H1 (cell line): ENCODE data around the gene ELAVL2. TPM values are rescaled to one million over a fixed set of nuclear protein-coding genes. Genes with fewer than 3 reads are reported as not detected.

Source experiments
- CTCF ChIA-PET: fragments of 300-600 bp; sonication (Branson Sonifier 250); formaldehyde crosslinking; loops from one replicate; lab custom pipeline; 2021; ENCODE audit not compliant: partially characterized antibody; lab: Charles Lee
- POLR2A ChIA-PET: fragments of 300-600 bp; sonication (Branson Sonifier 250); formaldehyde crosslinking; loops from one replicate; lab custom pipeline; 2021; ENCODE audit warnings: inconsistent platforms; ENCODE audit not compliant: partially characterized antibody; lab: Charles Lee
- DNase-seq, 2 experiments: peaks; one replicate each; pipeline versions ENCODE4 v3.0.0 to v3.0.0-alpha.2; 2010 to 2022; ENCODE audit warnings: low spot score in 2 of 2, low read depth in 1 of 2, mixed read lengths in 1 of 2
- FAIRE-seq: peaks from 2 replicates; lab custom pipeline; 2011; peaks lifted over from hg19 to GRCh38; lab: Jason Lieb, UNC
- H2AFZ ChIP-seq: 2 replicates; pipeline ENCODE4 v1.8.1; 2012; ENCODE audit warnings: low read length, inconsistent platforms
- H2AK5ac ChIP-seq: 2 replicates; pipeline ENCODE4 v1.6.1; 2013; ENCODE audit warnings: low read depth, low read length
- H2BK120ac ChIP-seq: replicated peaks from 2 replicates; pipeline ENCODE3; 2013; ENCODE audit warnings: low read depth, low read length, inconsistent platforms
- H2BK12ac ChIP-seq: 2 replicates; pipeline ENCODE4 v1.6.1; 2013; ENCODE audit warnings: low read depth, low read length
- H2BK15ac ChIP-seq: 2 replicates; pipeline ENCODE4 v1.6.1; 2013; ENCODE audit warnings: low read length
- H2BK20ac ChIP-seq: 2 replicates; pipeline ENCODE4 v1.6.1; 2013; ENCODE audit warnings: low read length
- H2BK5ac ChIP-seq: 2 replicates; pipeline ENCODE4 v1.6.1; 2013; ENCODE audit warnings: low read depth, low read length
- H3K14ac ChIP-seq: 2 replicates; pipeline ENCODE4 v1.6.1; 2013; ENCODE audit warnings: inconsistent platforms; ENCODE audit not compliant: insufficient read length
- H3K18ac ChIP-seq: 2 replicates; pipeline ENCODE4 v1.6.1; 2013; ENCODE audit warnings: low read length; ENCODE audit errors: extremely low read depth
- H3K23ac ChIP-seq: 2 replicates; pipeline ENCODE4 v1.6.1; 2013; ENCODE audit warnings: inconsistent platforms; ENCODE audit not compliant: insufficient read length
- H3K23me2 ChIP-seq: 2 replicates; pipeline ENCODE4 v1.6.1; 2013; ENCODE audit warnings: low read depth, low read length
- H3K27ac ChIP-seq: 2 replicates; pipeline ENCODE4 v1.6.1; 2011; ENCODE audit warnings: low read depth, low read length, inconsistent platforms
- H3K27me3 ChIP-seq, 4 experiments: replicated peaks in 1 of 4; 1 replicate in 1 of 4; 2 replicates in 3 of 4; pipeline versions ENCODE4 v1.6.1 to v1.8.1; 2011 to 2013; ENCODE audit warnings: low read length in 3 of 4, mild to moderate bottlenecking in 3 of 4, inconsistent platforms in 2 of 4, mixed read lengths in 2 of 4, moderate library complexity in 1 of 4; ENCODE audit not compliant: control insufficient read depth in 3 of 4, insufficient read depth in 3 of 4; ENCODE audit errors: extremely low read depth in 1 of 4
- H3K36me3 ChIP-seq, 4 experiments: 2 replicates each; pipeline versions ENCODE4 v1.6.1 to v1.8.1; 2011 to 2013; ENCODE audit warnings: mild to moderate bottlenecking in 4 of 4, low read length in 3 of 4, moderate library complexity in 2 of 4, control low read depth in 1 of 4, inconsistent platforms in 1 of 4; ENCODE audit not compliant: insufficient read depth in 4 of 4, control insufficient read depth in 2 of 4
- H3K4ac ChIP-seq: replicated peaks from 2 replicates; pipeline ENCODE3; 2013; ENCODE audit warnings: low read length, low read depth, mixed read lengths, inconsistent platforms; ENCODE audit not compliant: insufficient read length
- H3K4me1 ChIP-seq, 4 experiments: replicated peaks in 1 of 4; 1 replicate in 1 of 4; 2 replicates in 3 of 4; pipeline versions ENCODE4 v1.6.1 to v1.8.1; 2011 to 2013; ENCODE audit warnings: low read length in 3 of 4, inconsistent platforms in 2 of 4, mixed read lengths in 1 of 4; ENCODE audit not compliant: insufficient read depth in 4 of 4, control insufficient read depth in 3 of 4
- H3K4me2 ChIP-seq, 2 experiments: 2 replicates each; pipeline versions ENCODE4 v1.6.1 to v1.8.1; 2011 to 2013; ENCODE audit warnings: low read depth in 2 of 2, low read length in 2 of 2, control low read depth in 1 of 2, inconsistent platforms in 1 of 2, mild to moderate bottlenecking in 1 of 2; ENCODE audit not compliant: insufficient read depth in 1 of 2
- H3K4me3 ChIP-seq, 4 experiments: fragments of 200-600, 300-600 bp in 1 of 4; sonication (generic), shearing (Covaris generic), sonication (Bioruptor Twin) in 1 of 4; 2 replicates each; pipeline versions ENCODE4 v1.5.1 to v1.8.1; 2011 to 2016; ENCODE audit warnings: low read length in 4 of 4, low read depth in 3 of 4, control low read depth in 2 of 4, inconsistent platforms in 2 of 4, mild to moderate bottlenecking in 2 of 4, mixed read lengths in 1 of 4, moderate library complexity in 1 of 4; ENCODE audit not compliant: insufficient read depth in 2 of 4; ENCODE audit errors: extremely low read depth in 1 of 4
- H3K56ac ChIP-seq: replicated peaks from 2 replicates; pipeline ENCODE3; 2013; ENCODE audit warnings: low read depth, mild to moderate bottlenecking, mixed read lengths, low read length, inconsistent platforms; ENCODE audit not compliant: insufficient read length
- H3K79me1 ChIP-seq: 2 replicates; pipeline ENCODE4 v1.6.1; 2013; ENCODE audit warnings: low read depth, low read length, control low read depth
- H3K79me2 ChIP-seq, 2 experiments: 2 replicates each; pipeline versions ENCODE4 v1.6.1 to v1.8.1; 2012 to 2013; ENCODE audit warnings: low read length in 2 of 2, mild to moderate bottlenecking in 2 of 2, inconsistent platforms in 1 of 2; ENCODE audit not compliant: insufficient read depth in 2 of 2, control insufficient read depth in 1 of 2
- H3K9ac ChIP-seq, 4 experiments: replicated peaks in 1 of 4; 1 replicate in 1 of 4; 2 replicates in 3 of 4; pipeline versions ENCODE4 v1.6.1 to v1.8.1; 2011 to 2013; ENCODE audit warnings: low read depth in 3 of 4, low read length in 3 of 4, control low read depth in 2 of 4, mild to moderate bottlenecking in 2 of 4, moderate library complexity in 2 of 4, inconsistent platforms in 1 of 4; ENCODE audit errors: extremely low read depth in 1 of 4
- H3K9me3 ChIP-seq, 2 experiments: 2 replicates each; pipeline versions ENCODE4 v1.6.1 to v1.8.1; 2012 to 2013; ENCODE audit warnings: mild to moderate bottlenecking in 2 of 2, moderate library complexity in 2 of 2, control low read depth in 1 of 2, inconsistent platforms in 1 of 2, low read depth in 1 of 2, low read length in 1 of 2, mixed read lengths in 1 of 2; ENCODE audit not compliant: insufficient read depth in 2 of 2
- H4K20me1 ChIP-seq, 2 experiments: replicated peaks in 1 of 2; 2 replicates each; pipeline versions ENCODE3 to v1.8.1; 2011 to 2013; ENCODE audit warnings: inconsistent platforms in 2 of 2, low read length in 2 of 2, mild to moderate bottlenecking in 1 of 2; ENCODE audit not compliant: insufficient read depth in 2 of 2, control insufficient read depth in 1 of 2
- H4K5ac ChIP-seq: 2 replicates; pipeline ENCODE4 v1.6.1; 2013; ENCODE audit warnings: low read length, low read depth, mixed read lengths, inconsistent platforms; ENCODE audit not compliant: insufficient read length
- H4K8ac ChIP-seq: 2 replicates; pipeline ENCODE4 v1.8.0; 2013; ENCODE audit warnings: mild to moderate bottlenecking, moderate library complexity, low read length, inconsistent platforms; ENCODE audit not compliant: insufficient read depth; ENCODE audit errors: extremely low read depth
- H4K91ac ChIP-seq: replicated peaks from 2 replicates; pipeline ENCODE3; 2013; ENCODE audit warnings: low read length, mixed read lengths, inconsistent platforms; ENCODE audit not compliant: insufficient read length
- ATF3 ChIP-seq: IDR thresholded peaks from 2 replicates; pipeline ENCODE4 v1.6.1; 2011; ENCODE audit warnings: low read depth, mild to moderate bottlenecking, low read length; ENCODE audit not compliant: insufficient read depth
- CTBP2 ChIP-seq: IDR thresholded peaks from 2 replicates; pipeline ENCODE4 v1.7.0; 2011; ENCODE audit warnings: borderline replicate concordance, mild to moderate bottlenecking, moderate library complexity, mixed read lengths, low read length; ENCODE audit not compliant: insufficient read depth, insufficient read length
- EGR1 ChIP-seq: IDR thresholded peaks from 2 replicates; pipeline ENCODE4 v1.6.1; 2011; ENCODE audit warnings: low read depth, low read length, borderline replicate concordance
- JUND ChIP-seq: IDR thresholded peaks from 2 replicates; pipeline ENCODE4 v1.6.1; 2011; ENCODE audit warnings: mild to moderate bottlenecking, improper control_type of control experiment, low read length
- POLR2A ChIP-seq, 2 experiments: IDR thresholded peaks; 1 replicate in 1 of 2; 2 replicates in 1 of 2; pipeline ENCODE4 v1.6.1; 2011; ENCODE audit warnings: low read depth in 2 of 2, low read length in 2 of 2, mild to moderate bottlenecking in 2 of 2; ENCODE audit errors: control extremely low read depth in 1 of 2
- WGBS, 2 experiments: shearing (Covaris generic) in 1 of 2; methylation state at CpG; one replicate each; pipeline versions ENCODE4 v1.1.6 to v1.1.7; 2013 to 2015; ENCODE audit warnings: low lambda C conversion rate in 2 of 2, mixed read lengths in 2 of 2, inconsistent platforms in 1 of 2, low coverage in 1 of 2, missing lambda C conversion rate in 1 of 2; ENCODE audit not compliant: insufficient replicate concordance in 2 of 2, insufficient coverage in 1 of 2, insufficient read length in 1 of 2; ENCODE audit errors: extremely low coverage in 1 of 2, missing lambda C conversion rate in 1 of 2; 5-methylcytosine and 5-hydroxymethylcytosine counted together
- polyA plus RNA-seq, 7 experiments: library from polyadenylated mRNA; depleted of rRNA in 3 of 7; stranded (reverse) in 5 of 7; unstranded in 2 of 7; fragments of >200 nt in 5 of 7; fragments of 200-250 nt in 2 of 7; gene quantifications; 1 replicate in 5 of 7; 2 replicates in 1 of 7; 4 replicates in 1 of 7; pipeline versions ENCODE4 v1.2.1 to v1.2.3, GENCODE V29; 2011 to 2013; ENCODE audit warnings: missing spikeins in 2 of 7, mixed read lengths in 2 of 7
- total RNA-seq: library from RNA; stranded (reverse); fragmentation: NEBNext Ultra II Directional; extraction: Animal tissue kit (Norgen Biotek cat#: 25700); gene quantifications from 2 replicates; pipeline ENCODE4 v1.2.1, GENCODE V29; 2021
- TF ChIP-seq, protein P1 (sequence below): IDR thresholded peaks from 2 replicates; pipeline ENCODE4 v1.6.1; 2011; ENCODE audit warnings: low read length, improper control_type of control experiment
- TF ChIP-seq, protein P2 (sequence below): IDR thresholded peaks from 2 replicates; pipeline ENCODE4 v1.6.1; 2012; ENCODE audit warnings: low read length, inconsistent platforms

ELAVL2 gene
- total and polyA plus RNA-seq, 2 of the 8 experiments (the other 6 are each of a cell fraction or from before 2014, with no cell fraction given) = 4.9 to 21.9 TPM

DNA sequence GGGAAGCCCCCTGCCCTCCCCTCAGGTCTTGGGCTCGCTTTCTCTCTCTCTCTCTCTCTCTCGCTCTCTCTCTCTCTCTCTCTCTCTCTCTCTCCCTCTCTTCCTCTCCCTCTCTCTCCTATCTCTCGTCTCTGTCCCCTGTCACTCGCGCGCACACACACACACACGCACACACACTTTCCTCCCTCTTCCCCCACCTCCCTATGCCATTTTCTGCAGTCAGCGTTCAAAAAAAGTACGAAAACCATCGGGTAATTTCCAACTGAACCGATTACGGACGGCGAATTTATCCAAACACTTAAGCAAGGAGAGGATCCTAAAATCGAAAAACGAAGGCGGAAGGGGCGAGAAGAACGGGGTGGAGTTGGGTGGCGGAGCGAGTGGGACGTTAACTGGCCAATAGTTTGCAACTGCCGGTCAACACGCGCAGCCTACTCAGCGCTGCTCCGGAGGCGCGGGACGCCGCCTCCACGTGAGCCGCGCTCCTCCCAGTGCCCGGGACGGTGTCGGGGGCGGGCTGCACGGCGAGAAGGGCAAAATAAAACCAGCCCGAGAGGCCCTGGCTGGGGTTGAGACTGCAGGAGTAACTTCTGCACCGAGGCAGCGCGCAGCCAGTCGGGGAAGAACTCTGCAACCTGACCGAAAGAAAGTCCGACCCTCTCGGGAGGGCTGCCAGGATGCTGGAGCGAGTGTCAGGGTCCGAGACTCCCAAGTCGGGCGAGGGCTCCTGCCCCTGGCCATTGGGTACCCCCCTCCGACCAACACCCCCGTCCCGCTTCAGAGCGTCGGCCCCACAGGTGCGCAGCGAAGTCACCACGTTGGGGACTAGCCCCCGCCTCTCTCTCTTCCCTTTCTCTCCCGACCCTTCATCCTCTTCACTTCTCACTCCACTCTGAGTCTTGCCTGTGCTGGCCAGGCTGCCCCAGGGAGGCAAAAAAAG is 24.9 kb upstream of the ELAVL2 start:
- peak overlapping the region; percentile 51 for H4K91ac ChIP-seq
- no peaks in the 10 kb centered on the region for H3K79me2 ChIP-seq
- no peak overlapping the region for H3K56ac ChIP-seq
- FAIRE-seq (no peak), DNase-seq (peak; percentile 31 to 77)
- H3K4me2 ChIP-seq = peak overlapping the region; percentile 89 to 95
- H3K4me3 ChIP-seq = peak overlapping the region; percentile 41 to 83 (median 66)
- H3K14ac ChIP-seq = no peak overlapping the region
- H3K27me3 ChIP-seq = peaks cover 0 to 7% (median 3%) of the 10 kb centered on the region in 4 experiments; a peak in 3 of 7 replicates
- peak overlapping the region; percentile 98 for H2AFZ ChIP-seq
- H3K9ac ChIP-seq = peak overlapping the region in 3 of 4 experiments; percentile 20 to 73 (median 32); a peak in 3 of 7 replicates
- 0% methylated on average over 32 of the region's 62 CpGs; no CpG with 5 or more reads in 1 of the 2 experiments for WGBS, 2 experiments
- H2BK20ac ChIP-seq = no peak overlapping the region
- H2BK12ac ChIP-seq = peak overlapping the region; percentile 65; the same call in 1 of the 2 replicates
- H4K20me1 ChIP-seq = no peaks in the 10 kb centered on the region
- no peaks in the 10 kb centered on the region for H3K79me1 ChIP-seq
- POLR2A ChIA-PET = no interaction called here
- H3K23ac ChIP-seq = no peak overlapping the region
- peak overlapping the region; percentile 50; the same call in 1 of the 2 replicates for H2BK5ac ChIP-seq
- H3K9me3 ChIP-seq = no peaks in the 10 kb centered on the region
- H4K5ac ChIP-seq = no peak overlapping the region
- peak overlapping the region; percentile 34 for H3K18ac ChIP-seq
- H2AK5ac ChIP-seq = no peak overlapping the region
- CTCF ChIA-PET = no interaction called here
- peaks cover 20% of the 10 kb centered on the region for H3K23me2 ChIP-seq
- no peak overlapping the region for H4K8ac ChIP-seq
- peaks cover 0 to 9% (median 1%) of the 10 kb centered on the region in 4 experiments; a peak in 4 of 7 replicates for H3K4me1 ChIP-seq
- H3K36me3 ChIP-seq = no peaks in the 10 kb centered on the region
- no peak overlapping the region for H2BK15ac ChIP-seq
- H3K27ac ChIP-seq = no peak overlapping the region
- peak overlapping the region; percentile 56 for H2BK120ac ChIP-seq
- no peak overlapping the region for H3K4ac ChIP-seq
- no peak for TF ChIP-seq CTBP2
- peak; percentile 55; the same call in 1 of the 2 replicates for TF ChIP-seq JUND
- no peak for TF ChIP-seq ATF3
- TF ChIP-seq, protein P1, sequence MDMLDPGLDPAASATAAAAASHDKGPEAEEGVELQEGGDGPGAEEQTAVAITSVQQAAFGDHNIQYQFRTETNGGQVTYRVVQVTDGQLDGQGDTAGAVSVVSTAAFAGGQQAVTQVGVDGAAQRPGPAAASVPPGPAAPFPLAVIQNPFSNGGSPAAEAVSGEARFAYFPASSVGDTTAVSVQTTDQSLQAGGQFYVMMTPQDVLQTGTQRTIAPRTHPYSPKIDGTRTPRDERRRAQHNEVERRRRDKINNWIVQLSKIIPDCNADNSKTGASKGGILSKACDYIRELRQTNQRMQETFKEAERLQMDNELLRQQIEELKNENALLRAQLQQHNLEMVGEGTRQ = peak; percentile 19; the same call in 1 of the 2 replicates
- TF ChIP-seq, protein P2, sequence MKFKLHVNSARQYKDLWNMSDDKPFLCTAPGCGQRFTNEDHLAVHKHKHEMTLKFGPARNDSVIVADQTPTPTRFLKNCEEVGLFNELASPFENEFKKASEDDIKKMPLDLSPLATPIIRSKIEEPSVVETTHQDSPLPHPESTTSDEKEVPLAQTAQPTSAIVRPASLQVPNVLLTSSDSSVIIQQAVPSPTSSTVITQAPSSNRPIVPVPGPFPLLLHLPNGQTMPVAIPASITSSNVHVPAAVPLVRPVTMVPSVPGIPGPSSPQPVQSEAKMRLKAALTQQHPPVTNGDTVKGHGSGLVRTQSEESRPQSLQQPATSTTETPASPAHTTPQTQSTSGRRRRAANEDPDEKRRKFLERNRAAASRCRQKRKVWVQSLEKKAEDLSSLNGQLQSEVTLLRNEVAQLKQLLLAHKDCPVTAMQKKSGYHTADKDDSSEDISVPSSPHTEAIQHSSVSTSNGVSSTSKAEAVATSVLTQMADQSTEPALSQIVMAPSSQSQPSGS = no peak
- TF ChIP-seq EGR1 = no peak
- no peak for TF ChIP-seq POLR2A (IDR thresholded peaks at IDR 0.05; ENCODE audit: control extremely low read depth in 1 of 2, low read depth in 2 of 2, low read length in 2 of 2)
